ENCODE data around the gene PODN. TPM values are rescaled to one million over a fixed set of nuclear protein-coding genes. Genes with fewer than 3 reads are reported as not detected.

Gene PODN
- total RNA-seq, 1 experiment from 2014 or later: not detected

DNA sequence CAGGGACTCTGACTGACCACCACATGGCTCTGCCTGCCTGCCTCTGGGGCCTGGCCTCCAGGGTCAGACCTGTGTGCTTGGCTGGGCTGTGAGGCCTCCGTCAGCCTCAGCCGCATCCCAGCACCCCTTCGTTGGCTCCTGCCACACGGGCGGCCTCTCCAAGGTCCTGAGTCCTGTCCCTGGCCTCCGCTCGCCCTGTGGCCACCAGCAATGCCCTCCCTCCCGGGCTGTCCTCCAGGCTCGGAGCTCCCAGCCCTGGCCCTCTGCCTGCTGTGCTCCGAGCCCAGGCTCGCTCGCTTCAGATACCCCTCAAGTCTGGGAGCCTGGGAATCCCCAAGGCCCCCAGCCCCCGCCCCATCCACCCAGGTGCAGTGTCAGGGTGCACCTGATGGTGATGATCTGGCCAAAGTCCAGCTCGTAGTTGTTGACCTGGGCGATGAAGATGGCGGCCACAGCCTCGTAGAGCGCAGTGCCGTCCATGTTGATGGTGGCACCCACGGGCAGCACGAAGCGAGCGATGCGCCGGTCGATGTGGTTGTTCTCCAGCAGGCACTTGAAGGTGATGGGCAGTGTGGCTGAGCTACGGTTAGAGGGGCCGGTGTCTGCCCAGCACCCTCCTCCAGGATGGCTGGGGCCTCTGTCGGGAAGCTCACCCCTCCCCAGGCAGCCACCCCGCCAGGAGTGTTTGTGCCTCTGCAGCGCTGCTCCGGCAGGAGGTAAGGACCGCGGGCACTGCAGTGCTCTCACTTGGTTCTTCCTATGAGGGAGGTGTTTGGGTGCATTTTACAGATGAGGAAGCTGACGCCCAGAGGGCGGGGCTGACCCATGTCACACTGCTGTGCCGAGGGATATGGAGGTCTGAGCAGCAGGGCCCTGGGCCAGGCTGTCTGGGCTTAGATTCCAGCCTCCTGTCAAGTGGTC is 28.5 kb downstream of the PODN start:
- intact Hi-C loops (cut with micrococcal nuclease): no loop called here
- POLR2A ChIA-PET: no interaction called here
- TF ChIP-seq, protein P1, sequence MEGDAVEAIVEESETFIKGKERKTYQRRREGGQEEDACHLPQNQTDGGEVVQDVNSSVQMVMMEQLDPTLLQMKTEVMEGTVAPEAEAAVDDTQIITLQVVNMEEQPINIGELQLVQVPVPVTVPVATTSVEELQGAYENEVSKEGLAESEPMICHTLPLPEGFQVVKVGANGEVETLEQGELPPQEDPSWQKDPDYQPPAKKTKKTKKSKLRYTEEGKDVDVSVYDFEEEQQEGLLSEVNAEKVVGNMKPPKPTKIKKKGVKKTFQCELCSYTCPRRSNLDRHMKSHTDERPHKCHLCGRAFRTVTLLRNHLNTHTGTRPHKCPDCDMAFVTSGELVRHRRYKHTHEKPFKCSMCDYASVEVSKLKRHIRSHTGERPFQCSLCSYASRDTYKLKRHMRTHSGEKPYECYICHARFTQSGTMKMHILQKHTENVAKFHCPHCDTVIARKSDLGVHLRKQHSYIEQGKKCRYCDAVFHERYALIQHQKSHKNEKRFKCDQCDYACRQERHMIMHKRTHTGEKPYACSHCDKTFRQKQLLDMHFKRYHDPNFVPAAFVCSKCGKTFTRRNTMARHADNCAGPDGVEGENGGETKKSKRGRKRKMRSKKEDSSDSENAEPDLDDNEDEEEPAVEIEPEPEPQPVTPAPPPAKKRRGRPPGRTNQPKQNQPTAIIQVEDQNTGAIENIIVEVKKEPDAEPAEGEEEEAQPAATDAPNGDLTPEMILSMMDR (IDR thresholded peaks at IDR 0.05; ENCODE audit: unreplicated experiment): no peak
- no peak overlapping the region for H3K4me3 Mint-ChIP-seq (ENCODE audit: unreplicated experiment)
- H3K9me3 Mint-ChIP-seq (ENCODE audit: unreplicated experiment): no peaks in the 10 kb centered on the region
- no peaks in the 10 kb centered on the region for H3K36me3 Mint-ChIP-seq (ENCODE audit: insufficient read depth, unreplicated experiment)
- no TSS peak for BruUV-seq (replicated peaks)
- H3K27ac Mint-ChIP-seq (ENCODE audit: low read depth, unreplicated experiment): no peak overlapping the region
- no peaks in the 10 kb centered on the region for H3K27me3 Mint-ChIP-seq (ENCODE audit: insufficient read depth, unreplicated experiment)
- DNase-seq (ENCODE audit: unreplicated experiment): no peak
- CTCF ChIA-PET: interaction anchor here (0.6 to 0.8 kb wide), 2 partner anchors 75 to 90 kb away, joined by 3 read pairs; no protein-coding TSS in a partner anchor
- no peaks in the 10 kb centered on the region for H3K4me1 Mint-ChIP-seq (ENCODE audit: insufficient read depth, unreplicated experiment)

GRCh38 chr1:53091841-53092645 is 30.0 kb downstream of the PODN start:
- no peak for DNase-seq (ENCODE audit: unreplicated experiment)
- Mint-ChIP-seq H3K36me3 (ENCODE audit: insufficient read depth, unreplicated experiment) (no peaks in the 10 kb centered on the region), H3K27me3 (ENCODE audit: insufficient read depth, unreplicated experiment) (no peaks in the 10 kb centered on the region), H3K27ac (ENCODE audit: low read depth, unreplicated experiment) (no peak overlapping the region), H3K9me3 (ENCODE audit: unreplicated experiment) (no peaks in the 10 kb centered on the region), H3K4me3 (ENCODE audit: unreplicated experiment) (no peak overlapping the region), H3K4me1 (ENCODE audit: insufficient read depth, unreplicated experiment) (no peaks in the 10 kb centered on the region)
- intact Hi-C loops (cut with micrococcal nuclease): no loop called here
- TF ChIP-seq, protein P1 (IDR thresholded peaks at IDR 0.05; ENCODE audit: unreplicated experiment): no peak
- POLR2A ChIA-PET: no interaction called here
- CTCF ChIA-PET: interaction anchor here (0.6 kb wide), 1 partner anchor 91 kb away, joined by 3 read pairs; no protein-coding TSS in a partner anchor
- BruUV-seq (replicated peaks): no TSS peak

DNA sequence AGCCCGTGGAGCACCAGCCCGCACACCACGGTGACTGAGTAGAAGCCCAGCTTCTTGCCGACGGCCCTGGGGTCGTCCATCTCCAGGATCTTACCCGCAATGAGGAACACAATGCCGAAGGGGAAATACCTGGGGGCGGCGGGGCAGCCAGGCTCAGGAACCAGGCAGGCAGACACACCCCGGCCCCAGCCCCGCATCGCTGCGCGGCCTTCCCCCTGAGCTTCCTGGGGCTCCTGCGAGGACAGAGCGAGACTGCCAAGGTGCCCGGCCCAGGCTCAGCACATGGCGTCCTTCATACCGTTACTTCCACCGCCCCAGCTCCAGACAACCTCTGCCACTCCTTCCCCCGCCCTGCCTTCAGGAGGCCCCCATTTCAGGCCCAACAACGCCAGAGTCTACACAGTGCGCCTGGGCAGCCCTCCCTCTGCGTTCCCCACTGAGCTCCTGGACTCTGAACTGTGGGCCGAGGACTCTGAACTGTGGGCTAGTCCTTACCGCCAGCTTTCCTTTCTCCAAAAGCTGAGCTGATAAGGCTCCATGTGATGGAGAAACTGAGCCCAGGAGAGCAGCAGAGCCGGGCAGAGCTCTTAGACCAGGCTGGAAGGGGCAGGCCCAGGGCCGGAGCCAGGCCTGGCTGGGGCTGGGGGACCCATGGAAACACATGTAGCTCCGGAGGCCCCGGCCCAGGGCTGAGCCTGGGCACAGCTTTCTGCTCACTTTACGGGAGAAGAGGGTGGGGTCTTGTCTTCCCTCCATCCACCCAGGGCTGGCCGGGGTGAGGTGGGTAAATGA is 30.8 kb downstream of the PODN start:
- TF ChIP-seq, protein P1 (IDR thresholded peaks at IDR 0.05; ENCODE audit: unreplicated experiment): no peak
- no peak for DNase-seq (ENCODE audit: unreplicated experiment)
- Mint-ChIP-seq H3K36me3 (ENCODE audit: insufficient read depth, unreplicated experiment) (no peaks in the 10 kb centered on the region), H3K4me1 (ENCODE audit: insufficient read depth, unreplicated experiment) (no peaks in the 10 kb centered on the region), H3K9me3 (ENCODE audit: unreplicated experiment) (no peaks in the 10 kb centered on the region), H3K4me3 (ENCODE audit: unreplicated experiment) (no peak overlapping the region), H3K27me3 (ENCODE audit: insufficient read depth, unreplicated experiment) (no peaks in the 10 kb centered on the region), H3K27ac (ENCODE audit: low read depth, unreplicated experiment) (no peak overlapping the region)
- CTCF ChIA-PET: no interaction called here
- BruUV-seq (replicated peaks): no TSS peak
- intact Hi-C loops (cut with micrococcal nuclease): no loop called here
- POLR2A ChIA-PET: interaction anchor here (0.6 kb wide), 1 partner anchor 78 kb away, joined by 3 read pairs; no protein-coding TSS in a partner anchor
